Germinal center (tissue), 1 donor: ENCODE data around the gene PIPOX.
A peak's percentile ranks its signal among the peaks of the same experiment; 100 is the strongest.

Experiments
- DNase-seq: peaks from one replicate; pipeline ENCODE4 v3.0.0; 2012; ENCODE audit warnings: mixed read lengths, low spot score

Gene PIPOX, protein sequence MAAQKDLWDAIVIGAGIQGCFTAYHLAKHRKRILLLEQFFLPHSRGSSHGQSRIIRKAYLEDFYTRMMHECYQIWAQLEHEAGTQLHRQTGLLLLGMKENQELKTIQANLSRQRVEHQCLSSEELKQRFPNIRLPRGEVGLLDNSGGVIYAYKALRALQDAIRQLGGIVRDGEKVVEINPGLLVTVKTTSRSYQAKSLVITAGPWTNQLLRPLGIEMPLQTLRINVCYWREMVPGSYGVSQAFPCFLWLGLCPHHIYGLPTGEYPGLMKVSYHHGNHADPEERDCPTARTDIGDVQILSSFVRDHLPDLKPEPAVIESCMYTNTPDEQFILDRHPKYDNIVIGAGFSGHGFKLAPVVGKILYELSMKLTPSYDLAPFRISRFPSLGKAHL

DNA sequence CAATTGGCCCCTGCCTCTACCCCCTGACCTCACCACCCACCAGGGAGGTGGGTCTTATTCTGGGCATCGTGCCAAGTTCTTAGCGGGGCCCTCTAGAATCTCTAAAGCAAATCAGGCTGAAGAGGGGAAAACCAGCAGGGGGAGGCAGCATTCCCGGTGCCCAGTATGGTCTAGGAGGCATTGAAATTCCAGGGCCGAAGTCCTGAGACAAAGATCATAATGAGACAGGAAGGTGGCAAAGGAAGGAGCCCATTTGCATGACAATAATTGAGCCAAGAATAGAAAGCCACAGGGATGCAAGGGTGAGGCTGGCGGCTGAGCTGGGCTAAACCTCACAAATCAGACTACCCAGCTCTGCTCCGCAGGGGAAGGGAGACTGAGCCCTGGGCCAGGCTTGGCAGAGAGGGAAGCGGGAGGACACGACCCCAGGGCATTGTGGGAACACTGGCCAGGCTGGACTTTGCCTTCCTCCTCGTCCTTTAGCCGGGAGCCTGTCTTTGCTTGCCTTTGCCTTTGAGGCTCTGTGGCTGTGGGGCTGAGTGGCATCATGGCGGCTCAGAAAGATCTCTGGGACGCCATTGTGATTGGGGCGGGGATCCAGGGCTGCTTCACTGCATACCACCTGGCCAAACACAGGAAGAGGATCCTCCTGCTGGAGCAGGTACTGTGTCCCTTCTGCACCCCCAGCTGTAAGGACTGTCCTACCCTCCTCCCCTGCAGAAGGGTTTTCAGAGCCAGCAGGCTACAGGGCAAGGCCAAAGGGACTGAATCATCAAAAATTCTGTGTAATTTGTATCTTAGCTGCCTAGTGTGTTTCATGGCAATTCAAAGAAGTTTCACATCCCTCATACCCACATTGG is at the start of gene PIPOX:
Gene PIPOX, plus strand, starts transcription at position 463 of the 860 bp plus-strand sequence. Its CDS starts 85 bp downstream, at position 548.
- peak; percentile 39 for DNase-seq

DNA sequence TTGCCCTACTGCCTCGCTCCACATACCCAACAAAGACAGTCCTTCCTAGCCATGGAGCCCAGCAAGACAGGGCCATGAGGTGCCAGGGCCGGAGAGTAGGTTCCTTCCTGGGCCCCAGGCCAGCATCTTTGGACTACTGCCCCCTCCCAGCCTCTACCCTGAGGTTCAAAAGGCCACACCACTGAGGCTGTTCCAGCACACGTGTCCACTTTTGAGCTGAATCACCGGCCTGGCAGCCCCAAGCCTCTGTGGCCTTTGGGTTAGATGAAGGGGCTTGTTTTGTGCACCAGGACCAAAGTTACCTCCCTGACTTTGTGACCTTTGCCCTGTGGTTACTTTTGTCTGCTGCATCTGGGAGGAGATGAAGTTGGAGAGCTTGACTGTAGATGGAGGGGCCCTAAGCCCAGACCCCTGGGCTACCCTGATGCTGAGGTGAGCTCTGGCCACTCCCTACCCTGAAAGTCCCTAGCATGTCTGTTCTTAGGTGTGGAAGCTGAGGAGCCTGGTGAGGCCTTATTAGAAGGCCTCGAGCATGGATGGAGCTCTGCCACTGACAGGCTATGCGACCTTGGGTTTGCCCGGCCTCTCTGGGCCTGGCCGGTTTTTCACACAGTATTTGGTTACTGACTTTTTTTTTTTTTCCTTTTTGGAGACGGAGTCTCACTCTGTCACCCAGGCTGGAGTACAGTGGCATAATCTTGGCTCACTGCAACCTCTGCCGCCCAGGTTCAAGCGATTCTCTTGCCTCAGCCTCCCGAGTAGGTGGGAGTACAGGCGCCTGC is 49.1 kb upstream of the PIPOX start:
- no peak for DNase-seq

DNA sequence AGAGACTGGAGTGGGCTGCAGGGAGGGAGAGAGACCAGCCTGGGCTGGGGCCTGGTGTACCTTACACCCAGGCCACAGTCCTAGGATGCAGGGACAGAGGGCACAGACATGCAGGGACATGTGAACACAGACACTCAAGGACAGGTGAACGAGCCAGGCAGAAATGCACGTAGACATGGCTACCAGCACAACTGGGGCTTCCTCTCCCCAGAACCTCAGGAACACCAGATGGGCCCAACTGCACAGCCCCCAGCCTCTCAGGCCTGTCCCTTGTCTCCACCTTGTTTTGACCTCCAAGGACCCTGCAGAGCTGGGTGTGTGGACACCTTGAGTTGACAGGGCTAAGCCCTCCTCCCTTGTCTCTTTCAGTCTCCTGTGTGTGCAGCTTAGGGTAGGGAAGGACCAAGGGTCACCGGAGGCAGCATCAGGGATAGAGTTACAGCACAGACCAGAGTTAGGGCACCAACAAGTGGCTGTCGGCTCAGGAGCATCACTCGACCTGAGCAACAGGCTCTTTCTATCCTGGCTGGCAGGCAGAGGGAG is 46.3 kb upstream of the PIPOX start:
- no peak for DNase-seq

DNA sequence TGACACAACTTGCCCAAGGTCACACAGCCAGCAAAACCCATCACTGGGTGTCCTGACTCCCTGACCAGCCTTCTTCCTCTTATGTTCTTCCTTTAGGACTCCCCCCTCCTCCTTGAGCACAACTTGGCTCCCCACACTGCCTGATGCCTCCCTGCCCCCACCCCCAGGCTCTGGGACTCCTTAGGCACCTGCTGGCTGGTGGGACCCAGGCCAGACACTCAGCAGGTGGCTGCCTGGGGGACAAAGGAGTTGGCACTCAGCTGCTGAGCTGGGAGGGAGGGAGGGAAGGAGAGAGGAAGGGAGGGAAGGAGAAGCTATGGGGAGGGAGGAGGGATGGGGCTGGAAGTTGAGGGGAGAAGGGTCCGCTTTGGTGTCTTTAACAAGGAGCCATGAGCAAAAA is 45.1 kb upstream of the PIPOX start:
- no peak for DNase-seq

DNA sequence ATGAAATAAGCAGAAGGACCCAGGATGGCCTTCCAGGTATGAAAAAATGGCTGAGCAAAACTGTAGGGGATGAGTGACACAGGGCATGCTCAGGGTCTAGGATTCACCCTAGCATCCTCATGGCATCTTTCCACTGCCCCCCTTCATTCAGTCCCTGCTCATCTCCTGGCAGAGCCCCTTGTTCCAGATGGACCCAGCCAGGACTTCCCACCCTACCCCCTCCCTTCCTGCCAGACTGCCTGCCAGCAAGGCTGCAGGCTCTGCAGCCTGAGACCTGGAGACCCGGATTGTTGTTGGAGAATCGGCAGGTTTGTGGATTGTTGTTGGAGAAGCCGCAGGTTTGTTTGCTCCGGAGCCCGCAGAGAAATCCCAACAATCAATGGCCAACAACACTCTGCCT is 43.7 kb upstream of the PIPOX start:
- DNase-seq = no peak

DNA sequence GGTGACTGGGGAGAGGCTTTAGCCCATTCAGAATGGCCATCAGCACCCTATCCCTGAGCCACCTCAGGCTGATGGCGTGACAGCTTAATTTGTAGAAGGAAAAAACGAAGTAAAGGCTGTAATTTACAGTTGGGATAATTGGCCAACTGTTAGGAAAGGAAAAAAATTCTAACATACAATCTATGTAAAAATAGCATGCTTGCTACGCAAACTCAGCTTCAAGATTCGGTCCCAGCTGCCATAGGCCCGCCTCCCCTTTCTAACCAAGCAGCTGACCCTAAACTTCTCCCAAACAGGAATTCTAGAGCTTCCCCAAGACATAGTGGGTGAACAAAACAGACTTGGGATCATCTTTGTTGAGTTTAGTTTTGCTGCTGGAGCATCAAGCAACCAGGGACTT is 42.0 kb upstream of the PIPOX start:
- DNase-seq = no peak

DNA sequence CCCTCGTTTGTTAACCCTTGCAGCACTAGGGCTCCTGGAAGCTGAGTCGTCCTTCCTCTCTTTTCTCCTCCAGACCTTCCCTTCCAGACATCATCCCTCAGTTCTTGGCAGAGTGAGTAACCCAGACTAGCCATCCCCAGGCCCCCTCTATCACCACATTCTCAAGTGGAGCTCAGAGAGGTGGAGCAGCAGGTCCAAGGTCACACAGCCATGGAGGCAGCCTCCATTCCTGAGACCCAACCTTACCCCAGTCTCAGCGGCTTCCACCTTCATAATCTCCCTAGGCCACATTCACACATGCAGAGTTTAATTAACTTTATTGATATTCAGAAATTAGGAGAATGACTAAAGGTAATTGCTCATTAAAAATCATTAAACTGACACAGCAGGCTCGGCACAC is 40.1 kb upstream of the PIPOX start:
- DNase-seq = no peak

DNA sequence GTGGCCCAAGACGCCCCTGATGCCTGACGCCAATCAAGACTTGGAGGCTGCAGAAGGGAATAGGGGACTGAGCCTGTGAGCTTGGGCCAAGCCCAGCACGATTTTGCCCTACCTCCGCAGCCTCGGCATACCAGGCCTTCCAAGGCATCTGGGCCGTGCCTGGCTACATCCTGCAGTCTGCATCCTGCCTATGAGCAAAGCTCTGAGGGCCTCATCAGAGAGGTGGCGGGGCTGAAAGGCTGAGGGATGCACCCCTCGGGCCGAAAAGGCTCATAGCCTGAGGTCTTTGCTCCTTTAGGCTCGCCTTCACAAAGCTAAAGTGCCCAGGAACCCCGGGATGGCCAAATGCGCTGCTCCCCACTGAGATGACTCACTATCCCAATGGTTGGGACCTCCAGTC is 39.7 kb upstream of the PIPOX start:
- DNase-seq = no peak

DNA sequence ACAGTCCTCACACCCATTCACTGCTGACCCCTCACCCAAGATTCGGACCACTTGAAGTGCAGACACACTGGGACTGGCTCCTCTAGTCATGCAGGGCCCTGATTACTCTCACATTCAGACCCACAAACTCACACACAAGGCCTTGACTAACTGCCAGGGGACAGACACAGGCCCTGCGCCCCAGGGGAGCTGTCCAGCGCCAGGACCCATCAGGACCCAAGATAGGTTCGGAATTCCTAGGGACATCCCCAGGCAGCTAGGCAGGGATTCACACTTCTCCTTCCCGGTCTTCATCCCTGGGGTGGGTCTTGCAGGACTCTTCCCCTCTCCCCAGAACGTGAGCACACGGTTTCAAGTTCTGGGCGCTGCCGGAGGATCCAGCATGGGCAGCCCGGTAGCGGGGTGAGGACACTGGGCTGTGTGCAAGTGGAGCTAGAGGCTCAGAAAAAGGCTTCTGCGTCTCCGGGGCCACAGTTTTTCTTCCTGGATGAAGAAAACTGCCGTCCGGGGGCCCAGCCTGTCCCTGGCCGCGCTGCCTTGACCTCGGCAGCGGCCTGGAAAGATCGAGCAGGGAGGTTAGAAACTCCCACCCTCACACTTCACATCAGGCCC is 38.8 kb upstream of the PIPOX start:
- DNase-seq = no peak

DNA sequence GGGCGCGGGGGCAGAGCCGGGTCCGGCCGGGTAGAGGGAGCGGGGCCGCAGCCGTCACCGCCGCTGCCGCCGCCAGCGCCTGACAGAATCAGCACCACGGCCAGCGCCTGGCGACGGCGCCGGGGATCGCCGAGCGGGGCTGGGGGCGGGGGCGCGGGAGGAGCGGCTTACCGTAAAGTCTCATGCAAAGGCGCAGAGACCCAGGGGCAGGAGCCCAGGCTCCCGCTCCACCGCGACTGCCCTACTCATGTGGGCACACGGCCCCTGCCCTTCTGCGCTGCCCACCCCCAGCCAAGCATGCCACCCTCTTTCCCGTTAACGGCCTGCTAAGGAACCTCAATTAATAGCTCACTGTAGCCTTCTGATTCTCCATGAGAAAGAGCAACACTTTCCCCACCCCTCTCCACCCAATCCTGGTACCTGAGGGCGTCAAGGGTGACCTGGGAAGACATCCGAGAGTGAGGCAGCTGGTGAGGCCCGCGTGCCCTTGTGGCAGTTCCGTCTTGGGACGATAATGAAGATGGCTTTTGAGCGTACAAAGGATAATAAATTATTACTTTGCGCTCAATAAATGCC is 36.9 kb upstream of the PIPOX start, which contains the start of gene SEZ6:
Gene SEZ6, minus strand, starts transcription at position 98 of the 576 bp plus-strand sequence. CDS start 164 bp downstream, outside the sequence.
- peak; percentile 81 for DNase-seq

DNA sequence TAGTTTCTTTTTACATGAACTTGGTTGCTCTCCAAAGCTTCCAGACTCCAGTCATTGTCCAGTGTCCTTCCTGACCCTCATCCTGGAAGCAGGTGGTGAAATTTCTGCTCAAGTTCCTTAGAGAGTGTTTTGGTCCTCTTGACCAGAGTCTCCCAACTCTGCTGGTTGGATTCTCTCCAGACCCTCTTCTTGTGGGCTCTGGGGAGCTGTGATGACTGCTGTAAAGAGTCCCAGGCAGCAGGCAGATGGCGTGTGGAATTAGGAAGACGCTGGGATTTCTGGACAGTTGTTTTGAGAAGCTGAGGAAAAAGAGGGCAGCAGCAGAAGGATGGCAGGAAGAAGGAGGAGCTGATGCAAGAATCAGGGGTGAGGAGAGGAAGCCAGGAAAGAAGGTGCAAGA is 35.5 kb upstream of the PIPOX start:
- no peak for DNase-seq

DNA sequence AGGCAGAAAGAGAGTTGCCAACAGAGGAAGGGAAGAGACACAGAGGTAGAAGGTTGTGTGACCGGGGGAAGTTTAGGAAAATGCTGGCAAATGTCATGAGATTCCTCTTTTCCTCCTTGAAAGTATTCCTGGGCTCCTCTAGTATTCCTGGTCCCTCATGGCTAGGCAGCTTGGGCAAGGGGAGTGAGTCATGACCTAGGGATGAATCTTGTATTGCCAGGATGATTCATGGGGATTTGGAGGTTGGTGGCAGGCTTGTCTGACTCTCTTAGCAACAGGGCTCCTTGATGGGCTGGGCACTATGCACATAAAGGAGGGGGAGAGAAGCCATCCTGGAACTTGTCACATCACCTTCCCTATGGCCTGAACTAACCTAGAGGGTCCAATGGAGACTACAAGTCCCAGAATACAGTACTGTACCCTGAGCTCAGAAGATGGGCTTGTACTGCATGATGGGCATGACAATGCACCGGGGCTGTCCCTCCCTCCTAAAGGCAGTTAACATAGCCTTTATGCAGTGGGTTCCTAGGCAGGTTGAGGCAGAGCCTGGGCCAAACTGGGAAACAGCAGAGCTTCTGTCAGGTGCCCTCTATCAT is 35.0 kb upstream of the PIPOX start:
- DNase-seq = no peak

DNA sequence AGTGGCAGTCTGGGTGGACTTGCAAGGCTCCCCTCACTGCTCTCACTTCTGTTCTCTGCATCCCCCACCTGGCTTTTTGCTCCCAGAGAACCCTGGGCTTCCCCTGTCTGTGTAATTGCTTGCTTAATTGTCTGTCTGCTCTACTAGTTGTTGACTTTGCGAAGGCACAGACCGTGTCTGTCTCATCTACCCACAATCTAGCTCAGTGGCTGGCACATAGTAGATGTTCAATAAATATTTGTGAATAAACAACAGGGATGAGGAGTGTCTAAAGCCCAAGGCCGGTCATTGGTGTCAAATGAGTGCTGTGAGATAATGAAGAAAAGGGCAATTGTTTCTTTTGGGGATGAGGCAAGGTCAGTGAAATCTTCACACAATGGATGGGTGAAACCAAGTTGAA is 34.4 kb upstream of the PIPOX start:
- no peak for DNase-seq

DNA sequence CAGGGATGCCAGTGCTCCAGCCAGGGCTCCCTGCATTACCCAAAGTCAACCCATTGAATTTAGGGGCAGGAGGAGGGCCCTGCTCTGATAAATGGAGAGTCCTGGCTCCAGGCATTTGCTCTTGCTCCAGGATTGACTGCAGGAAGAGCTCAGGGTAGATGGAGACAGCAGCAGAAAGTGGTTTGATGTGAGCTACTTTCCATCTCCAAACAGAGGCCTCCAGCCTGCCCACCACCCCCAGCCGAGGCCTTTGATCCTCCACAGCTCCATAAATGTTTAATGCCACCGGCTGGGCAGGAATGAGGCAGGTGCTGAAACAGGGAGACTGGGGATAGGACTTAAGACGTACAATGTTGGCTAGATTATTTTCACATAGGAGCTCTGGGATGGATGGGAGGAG is 32.8 kb upstream of the PIPOX start:
- no peak for DNase-seq

DNA sequence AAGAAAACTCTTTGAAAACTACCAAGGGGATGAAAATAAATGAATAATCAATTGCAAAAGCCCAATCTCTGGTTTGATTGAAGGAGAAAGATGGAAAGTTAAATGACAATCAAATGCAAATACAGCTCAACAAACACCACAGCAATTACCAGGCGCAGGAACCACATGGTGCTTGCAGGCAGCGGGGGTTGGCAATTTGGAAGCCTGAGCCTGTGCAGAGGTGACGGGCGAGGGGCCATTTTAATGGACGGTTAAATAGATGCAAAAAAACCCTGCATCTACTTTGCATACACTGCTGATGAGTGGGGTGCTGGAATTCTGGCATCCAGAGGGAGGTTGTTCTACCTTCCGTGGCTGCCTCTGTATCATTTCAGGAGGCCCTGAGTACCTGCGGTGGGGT is 32.4 kb upstream of the PIPOX start:
- no peak for DNase-seq

DNA sequence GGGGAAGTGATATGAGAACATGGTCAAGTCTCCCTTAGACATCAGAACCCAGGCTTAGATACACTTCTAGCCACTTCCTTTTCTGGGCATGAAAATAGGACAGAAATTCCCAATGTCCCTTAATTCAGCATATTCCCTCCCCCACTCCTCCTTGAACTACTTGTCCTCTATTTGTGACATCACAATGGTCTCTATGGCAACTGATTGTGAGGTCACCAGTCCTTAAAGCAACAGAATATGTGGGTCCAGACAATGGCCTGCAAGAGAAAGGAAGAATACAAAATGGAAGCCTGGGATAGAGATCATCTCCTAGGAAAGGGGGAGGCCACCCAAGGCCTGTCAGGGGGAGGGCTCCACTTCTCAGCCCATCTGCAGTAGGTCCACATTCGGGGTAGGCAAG is 30.4 kb upstream of the PIPOX start:
- no peak for DNase-seq

DNA sequence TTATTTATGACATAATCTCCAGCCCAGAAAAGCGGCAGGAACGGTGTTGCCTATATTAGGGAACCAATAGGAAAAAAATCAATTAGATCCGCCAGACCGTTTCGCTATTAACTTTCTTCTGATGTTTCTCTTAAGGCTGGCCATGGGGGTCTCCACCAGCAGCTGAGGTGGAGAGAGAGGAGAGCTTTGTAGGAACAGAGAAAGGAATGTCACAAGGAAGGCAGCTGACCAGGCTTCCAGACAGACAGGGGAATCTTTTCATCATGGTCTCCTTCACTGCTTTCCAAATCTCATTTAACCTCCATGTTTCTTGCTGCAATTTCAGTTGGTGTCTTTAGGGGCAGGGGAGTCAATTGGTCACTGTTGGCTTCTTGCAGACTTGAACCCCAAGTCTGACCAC is 28.2 kb upstream of the PIPOX start:
- no peak for DNase-seq

DNA sequence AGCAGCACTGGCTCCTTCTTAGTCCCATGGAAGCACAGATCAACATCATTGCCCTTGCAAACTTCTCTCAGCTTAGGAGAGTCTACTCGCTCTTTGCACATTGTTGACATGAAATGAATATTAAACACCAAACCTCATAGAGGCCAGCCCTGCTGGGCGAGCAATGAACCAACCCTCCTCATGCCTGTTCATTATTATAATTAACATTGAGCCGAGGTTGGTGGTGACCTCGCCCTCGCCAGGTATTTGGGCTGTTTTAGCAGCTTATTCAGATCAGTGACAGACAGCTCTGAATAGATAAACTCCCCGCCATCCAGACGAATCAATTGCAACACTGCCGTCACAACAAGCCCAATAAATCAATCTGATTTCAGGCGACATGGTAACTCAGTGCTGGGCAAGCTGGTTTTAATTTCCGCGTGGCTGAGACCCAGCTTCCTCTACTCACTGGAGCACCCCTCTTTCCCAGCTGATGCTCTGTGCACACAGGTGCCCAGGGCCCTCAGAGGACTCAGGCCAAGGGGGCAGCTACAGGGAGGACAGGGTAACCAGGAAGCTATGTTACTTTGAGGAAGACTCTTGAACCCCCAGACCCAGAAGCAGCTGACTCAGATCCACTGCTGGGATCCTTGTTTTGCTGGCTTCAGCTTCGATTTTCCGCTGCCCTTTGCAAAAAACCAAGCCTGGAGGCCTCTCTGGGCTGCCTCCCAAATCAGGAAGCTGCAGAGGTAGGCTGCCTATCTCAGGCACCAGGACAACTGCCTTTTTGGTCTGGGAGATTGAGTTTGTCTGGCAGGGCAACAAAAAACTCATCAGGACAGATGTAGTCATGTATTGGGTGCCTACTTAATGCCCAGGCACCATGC is 26.4 kb upstream of the PIPOX start:
- no peak for DNase-seq

DNA sequence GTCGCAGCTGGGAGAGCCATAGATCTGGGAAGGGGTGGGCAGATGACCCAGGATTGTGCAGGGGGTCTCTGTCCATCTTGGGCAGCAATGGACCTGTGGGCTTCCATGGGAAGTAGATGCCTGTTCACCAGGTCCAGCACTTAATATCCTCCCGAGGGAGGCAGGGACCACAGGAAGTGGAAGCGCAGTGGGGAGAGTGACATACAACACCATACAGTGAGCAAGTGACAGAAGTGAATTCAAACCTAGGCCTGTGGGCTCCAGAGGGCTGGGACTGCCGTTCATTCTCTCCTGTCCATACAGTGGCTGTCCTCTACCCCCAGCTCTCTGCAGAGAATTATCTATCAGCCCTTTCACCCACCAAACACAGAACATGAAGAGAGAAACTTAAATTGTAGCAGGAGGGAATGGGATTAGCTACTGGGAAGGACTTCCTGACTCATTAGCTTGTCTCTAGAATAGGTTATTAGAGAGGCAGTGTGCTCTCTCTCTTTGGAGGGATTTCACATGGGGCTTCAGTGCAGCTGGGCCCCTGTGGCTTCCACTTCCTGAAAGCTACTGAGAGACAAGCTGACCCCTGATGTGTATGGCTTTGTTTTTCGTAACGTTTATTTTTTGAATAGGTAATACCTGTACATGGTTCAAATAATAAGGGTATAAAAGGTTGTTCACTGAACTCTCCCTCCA is 24.0 kb upstream of the PIPOX start:
- DNase-seq = no peak
